GM12878 (cell line): ENCODE data around the gene KIAA1217. TPM values are rescaled to one million over a fixed set of nuclear protein-coding genes. Genes with fewer than 3 reads are reported as not detected.

Experiments used
- ATAC-seq: fragments of 200-7000 bp; cut with Tn5 transposase; 3 replicates; pipeline ENCODE4 v1.9.1; 2020; ENCODE audit warnings: mild to moderate bottlenecking, moderate library complexity
- BruUV-seq: library from RNA; stranded (reverse); fragments of 400-500 nt; replicated peaks from 2 replicates; lab custom pipeline; 2021; lab: Mats Ljungman, UMichigan
- CTCF ChIA-PET: fragments of 300-600 bp; sonication (Branson Sonifier 250); formaldehyde crosslinking; extraction: SDS; loops from one replicate; lab custom pipeline; 2021; ENCODE audit warnings: inconsistent platforms; lab: Yijun Ruan, JAX
- POLR2A ChIA-PET: fragments of 350-600 bp; formaldehyde crosslinking; extraction: SDS; loops from one replicate; lab custom pipeline; 2021; ENCODE audit warnings: inconsistent platforms; lab: Charles Lee
- RAD21 ChIA-PET: fragments of 300-600 bp; sonication (Branson Sonifier 250); formaldehyde crosslinking; loops from one replicate; lab custom pipeline; 2023; ENCODE audit warnings: antibody characterized with exemption; ENCODE audit not compliant: unreplicated experiment; lab: Charles Lee
- SMC1A ChIA-PET: fragments of 300-600 bp; sonication (Branson Sonifier 250); formaldehyde crosslinking; loops from one replicate; lab custom pipeline; 2023; ENCODE audit not compliant: unreplicated experiment, uncharacterized antibody; lab: Charles Lee
- DNase-seq: peaks from one replicate; pipeline ENCODE4 v3.0.0-alpha.2; 2011; ENCODE audit warnings: low read depth, low spot score
- FAIRE-seq: peaks from 3 replicates; lab custom pipeline; 2011; peaks lifted over from hg19 to GRCh38; lab: Jason Lieb, UNC
- H2AFZ ChIP-seq: 2 replicates; pipeline ENCODE4 v1.6.0; 2011; ENCODE audit warnings: low read depth, low read length, control low read depth; ENCODE audit not compliant: control insufficient read depth
- H3K27ac ChIP-seq: 2 replicates; pipeline ENCODE4 v1.5.1; 2011; ENCODE audit warnings: control low read depth; ENCODE audit not compliant: control insufficient read depth, insufficient read depth
- H3K27me3 ChIP-seq, 2 experiments: replicated peaks in 1 of 2; 2 replicates each; pipeline versions ENCODE4 v1.6.0 to v1.6.1; 2011; ENCODE audit warnings: low read length in 1 of 2; ENCODE audit not compliant: control insufficient read depth in 2 of 2, insufficient read depth in 2 of 2
- H3K36me3 ChIP-seq, 2 experiments: 2 replicates each; pipeline ENCODE4 v1.5.1; 2011; ENCODE audit warnings: low read length in 1 of 2; ENCODE audit not compliant: control insufficient read depth in 2 of 2, insufficient read depth in 2 of 2
- H3K4me1 ChIP-seq: 2 replicates; pipeline ENCODE4 v1.6.1; 2011; ENCODE audit warnings: mild to moderate bottlenecking, low read length, moderate library complexity, mixed read lengths; ENCODE audit not compliant: control insufficient read depth, insufficient read depth
- H3K4me2 ChIP-seq: 2 replicates; pipeline ENCODE4 v1.6.0; 2011; ENCODE audit warnings: control low read depth; ENCODE audit not compliant: control insufficient read depth, insufficient read depth
- H3K4me3 ChIP-seq: fragments of 200-600 bp; sonication (generic); 2 replicates; pipeline ENCODE4 v1.5.1; 2016
- H3K79me2 ChIP-seq: 2 replicates; pipeline ENCODE4 v1.6.0; 2011; ENCODE audit warnings: low read length; ENCODE audit not compliant: control insufficient read depth, insufficient read depth
- H3K9ac ChIP-seq: 2 replicates; pipeline ENCODE4 v1.8.0; 2011; ENCODE audit warnings: low read length, control low read depth, mixed read lengths; ENCODE audit not compliant: control insufficient read depth, insufficient read depth
- H3K9me3 ChIP-seq: replicated peaks from 3 replicates; pipeline ENCODE4 v1.5.1; 2011; ENCODE audit warnings: mild to moderate bottlenecking, low read length; ENCODE audit not compliant: control insufficient read depth, insufficient read depth
- H4K20me1 ChIP-seq: 2 replicates; pipeline ENCODE4 v1.6.0; 2011; ENCODE audit not compliant: control insufficient read depth, insufficient read depth
- CUX1 ChIP-seq: IDR thresholded peaks from 2 replicates; pipeline ENCODE4 v1.6.1; 2012; ENCODE audit warnings: improper control_type of control experiment, low read depth, low read length; ENCODE audit not compliant: insufficient replicate concordance
- GABPA ChIP-seq: IDR thresholded peaks from 2 replicates; pipeline ENCODE4 v1.6.1; 2014; ENCODE audit warnings: antibody characterized with exemption, low read depth, mild to moderate bottlenecking, inconsistent platforms
- MTA3 ChIP-seq: IDR thresholded peaks from 2 replicates; pipeline ENCODE4 v1.6.1; 2012; ENCODE audit warnings: low read length, inconsistent platforms, borderline replicate concordance
- NKRF ChIP-seq: fragments of 450-650 bp; conservative IDR thresholded peaks from 2 replicates; pipeline ENCODE4 v1.6.1; 2017; ENCODE audit warnings: mild to moderate bottlenecking, moderate library complexity
- RAD21 ChIP-seq: IDR thresholded peaks from 2 replicates; pipeline ENCODE4 v1.6.1; 2011; ENCODE audit warnings: mild to moderate bottlenecking, low read depth, low read length, moderate library complexity; ENCODE audit not compliant: insufficient read depth
- REST ChIP-seq: IDR thresholded peaks from 2 replicates; pipeline ENCODE4 v1.6.1; 2012; ENCODE audit warnings: mild to moderate bottlenecking, low read depth, low read length
- SKIL ChIP-seq: fragments of 450-650 bp; IDR thresholded peaks from 2 replicates; pipeline ENCODE4 v1.6.1; 2017; ENCODE audit warnings: mild to moderate bottlenecking, low read depth, inconsistent platforms; ENCODE audit not compliant: poor library complexity, severe bottlenecking
- WGBS: methylation state at CpG from one replicate; pipeline ENCODE4 v1.1.6; 2016; ENCODE audit warnings: low lambda C conversion rate; ENCODE audit not compliant: insufficient replicate concordance, insufficient coverage; ENCODE audit errors: missing lambda C conversion rate; 5-methylcytosine and 5-hydroxymethylcytosine counted together
- in situ Hi-C: fragments of 300-500 bp; cut with MboI; formaldehyde crosslinking; loops from 9 replicates; pipeline ENCODE4 v1.14.3; 2018; ENCODE audit warnings: mixed read lengths
- intact Hi-C: fragments of 100-400 bp; cut with micrococcal nuclease; formaldehyde crosslinking; loops from one replicate; pipeline ENCODE4 v1.14.2; 2022; ENCODE audit not compliant: unreplicated experiment
- polyA plus RNA-seq, 11 experiments: library from polyadenylated mRNA; depleted of rRNA in 4 of 11; unstranded in 6 of 11; stranded (reverse) in 5 of 11; fragments of >200 nt; fragmentation: Nextera tagmentation in 4 of 11; fragmentation: Illumina TruSeq in 1 of 11; extraction: Ambion mirVana in 4 of 11; extraction: Trizol in 1 of 11; gene quantifications; 1 replicate in 1 of 11; 2 replicates in 10 of 11; pipeline versions ENCODE4 v1.2.1 to v1.2.3, GENCODE V29; 2011 to 2016; ENCODE audit warnings: inconsistent platforms in 2 of 11, missing spikeins in 2 of 11, low read depth in 1 of 11
- total RNA-seq, 4 experiments: library from RNA; depleted of rRNA in 3 of 4; stranded (reverse); fragments of >200 nt in 3 of 4; fragmentation: Illumina TruSeq in 1 of 4; extraction: Trizol in 1 of 4; gene quantifications; 2 replicates each; pipeline versions ENCODE4 v1.2.1 to v1.2.3, GENCODE V29; 2013 to 2021

The KIAA1217 gene
- total and polyA plus RNA-seq, 10 of the 15 experiments (the other 5 are each of a cell fraction or from before 2014, with no cell fraction given), result 0.57 to 3.8 (median 2.1) TPM

GRCh38 chr10:24324651-24325050 lies 115.7 kb downstream of the KIAA1217 start (continued):
- no peak for TF ChIP-seq CUX1
- no peak for TF ChIP-seq RAD21

- H3K79me2 ChIP-seq, result no peaks in the 10 kb centered on the region
- WGBS, result 11% methylated on average over 5 of the region's 5 CpGs
- ChIA-PET POLR2A (no interaction called here), SMC1A (interaction anchor here (1.1 to 1.2 kb wide), 2 partner anchors 26 to 122 kb away, joined by 3 read pairs; partner anchors contain the start of gene KIAA1217), CTCF (interaction anchor here (1.3 kb wide), 1 partner anchor 12 kb away, joined by 3 read pairs; no protein-coding TSS in a partner anchor), RAD21 (no interaction called here)
- no peak overlapping the region for H3K4me3 ChIP-seq
- peaks cover 6% of the 10 kb centered on the region; the same call in 2 of the 3 replicates for H3K9me3 ChIP-seq
- no peak overlapping the region for H3K4me2 ChIP-seq
- H3K27ac ChIP-seq, result no peak overlapping the region
- DNase-seq (no peak), ATAC-seq (no peak), FAIRE-seq (no peak)
- H3K4me1 ChIP-seq, result no peaks in the 10 kb centered on the region
- in situ Hi-C loops, result no loop called here
- H3K36me3 ChIP-seq, result no peaks in the 10 kb centered on the region
- no TSS peak for BruUV-seq
- no peak overlapping the region for H2AFZ ChIP-seq
- TF ChIP-seq MTA3 (no peak), REST (no peak), SKIL (no peak), NKRF (no peak), GABPA (no peak)
- H4K20me1 ChIP-seq, result no peaks in the 10 kb centered on the region
- no peaks in the 10 kb centered on the region for H3K27me3 ChIP-seq
- intact Hi-C loops, result no loop called here
- no peak overlapping the region for H3K9ac ChIP-seq
These were observed 122.5 kb downstream of the KIAA1217 start for GRCh38 chr10:24331457-24331856.
